Measurements from ENCODE around the gene ENO4.

ENO4 gene

GRCh38 chr10:116825901-116826300 lies 23.4 kb upstream of the ENO4 start:
- no peak for DNase-seq (ENCODE audit: low read depth)
- no peak overlapping the region for H3K4me3 ChIP-seq (ENCODE audit: low read depth, low read length)
- TF ChIP-seq POLR2A (IDR thresholded peaks at IDR 0.05; ENCODE audit: extremely low read depth, insufficient read length): no peak

GRCh38 chr10:116826803-116827202 lies 22.5 kb upstream of the ENO4 start:
- no peak for TF ChIP-seq POLR2A (IDR thresholded peaks at IDR 0.05; ENCODE audit: extremely low read depth, insufficient read length)
- TF ChIP-seq, protein P1, sequence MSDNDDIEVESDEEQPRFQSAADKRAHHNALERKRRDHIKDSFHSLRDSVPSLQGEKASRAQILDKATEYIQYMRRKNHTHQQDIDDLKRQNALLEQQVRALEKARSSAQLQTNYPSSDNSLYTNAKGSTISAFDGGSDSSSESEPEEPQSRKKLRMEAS (IDR thresholded peaks at IDR 0.05; ENCODE audit: low read depth, low read length): no peak
- TF ChIP-seq MYC (IDR thresholded peaks at IDR 0.05; ENCODE audit: low read depth, low read length): no peak
- TF ChIP-seq CTCF (IDR thresholded peaks at IDR 0.05; ENCODE audit: low read depth, low read length): no peak
- no peak overlapping the region for H3K4me3 ChIP-seq (ENCODE audit: low read depth, low read length)
- DNase-seq (ENCODE audit: low read depth): no peak

- TF ChIP-seq, protein P1 (IDR thresholded peaks at IDR 0.05; ENCODE audit: low read depth, low read length): no peak
- TF ChIP-seq CTCF (IDR thresholded peaks at IDR 0.05; ENCODE audit: low read depth, low read length) (no peak), POLR2A (IDR thresholded peaks at IDR 0.05; ENCODE audit: extremely low read depth, insufficient read length) (no peak), MYC (IDR thresholded peaks at IDR 0.05; ENCODE audit: low read depth, low read length) (no peak)
- no peak overlapping the region for H3K4me3 ChIP-seq (ENCODE audit: low read depth, low read length)
- DNase-seq (ENCODE audit: low read depth): no peak
Measured at GRCh38 chr10:116827214-116827671, 22.1 kb upstream of the ENO4 start.

DNA sequence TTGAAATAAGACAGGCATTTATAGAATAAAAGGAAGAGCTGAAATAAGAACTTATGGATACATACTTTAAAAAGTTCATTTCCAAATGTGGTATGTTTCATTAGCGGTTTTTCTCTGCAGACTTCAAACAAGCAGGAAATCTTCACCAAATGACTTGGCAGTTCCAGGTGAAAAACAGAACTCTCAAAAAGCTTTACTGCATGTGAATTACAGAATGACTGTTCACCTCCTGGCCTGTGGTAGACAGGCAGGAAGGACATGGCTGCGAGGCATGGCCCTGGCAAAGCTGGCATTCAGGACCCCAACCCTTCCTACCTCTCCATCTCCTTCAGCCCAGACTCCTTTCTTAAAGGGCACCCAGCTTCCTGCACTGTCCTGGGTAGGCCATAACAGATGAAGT lies 21.2 kb upstream of the ENO4 start:
- no peak for DNase-seq (ENCODE audit: low read depth)
- no peak overlapping the region for H3K4me3 ChIP-seq (ENCODE audit: low read depth, low read length)
- no peak for TF ChIP-seq POLR2A (IDR thresholded peaks at IDR 0.05; ENCODE audit: extremely low read depth, insufficient read length)
- TF ChIP-seq, protein P1 (IDR thresholded peaks at IDR 0.05; ENCODE audit: low read depth, low read length): no peak
- no peak for TF ChIP-seq MYC (IDR thresholded peaks at IDR 0.05; ENCODE audit: low read depth, low read length)

DNA sequence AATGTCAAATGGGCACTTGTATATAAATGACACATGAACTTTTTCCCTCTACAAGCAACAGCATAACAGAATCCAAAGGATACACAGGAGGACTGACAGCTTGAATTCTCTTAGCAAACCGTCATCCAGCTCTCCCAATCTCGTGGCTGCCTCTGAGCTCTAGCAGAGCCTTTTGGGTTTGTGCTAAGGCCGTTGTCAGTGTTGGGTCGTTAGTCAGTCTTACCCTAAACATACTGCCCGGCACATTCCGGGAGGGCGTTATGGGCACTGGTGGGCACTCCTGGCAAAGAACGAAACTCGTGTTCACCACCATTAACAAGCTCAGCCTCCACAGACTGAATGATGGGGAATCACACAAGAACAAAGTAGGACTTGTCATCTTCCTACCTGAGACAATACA lies 19.6 kb upstream of the ENO4 start:
- TF ChIP-seq CTCF (IDR thresholded peaks at IDR 0.05; ENCODE audit: low read depth, low read length) (no peak), POLR2A (IDR thresholded peaks at IDR 0.05; ENCODE audit: extremely low read depth, insufficient read length) (no peak)
- TF ChIP-seq, protein P1 (IDR thresholded peaks at IDR 0.05; ENCODE audit: low read depth, low read length): no peak
- no peak overlapping the region for H3K4me3 ChIP-seq (ENCODE audit: low read depth, low read length)
- no peak for DNase-seq (ENCODE audit: low read depth)

GRCh38 chr10:116831086-116831485 lies 18.2 kb upstream of the ENO4 start:
- no peak for TF ChIP-seq CTCF (IDR thresholded peaks at IDR 0.05; ENCODE audit: low read depth, low read length)
- no peak for TF ChIP-seq POLR2A (IDR thresholded peaks at IDR 0.05; ENCODE audit: extremely low read depth, insufficient read length)
- TF ChIP-seq MYC (IDR thresholded peaks at IDR 0.05; ENCODE audit: low read depth, low read length): no peak
- DNase-seq (ENCODE audit: low read depth): no peak
- H3K4me3 ChIP-seq (ENCODE audit: low read depth, low read length): no peak overlapping the region

- TF ChIP-seq, protein P1 (IDR thresholded peaks at IDR 0.05; ENCODE audit: low read depth, low read length): no peak
- TF ChIP-seq MYC (IDR thresholded peaks at IDR 0.05; ENCODE audit: low read depth, low read length): no peak
- TF ChIP-seq POLR2A (IDR thresholded peaks at IDR 0.05; ENCODE audit: extremely low read depth, insufficient read length): no peak
- TF ChIP-seq CTCF (IDR thresholded peaks at IDR 0.05; ENCODE audit: low read depth, low read length): no peak
- no peak overlapping the region for H3K4me3 ChIP-seq (ENCODE audit: low read depth, low read length)
- no peak for DNase-seq (ENCODE audit: low read depth)
Measured at GRCh38 chr10:116831790-116832189, 17.5 kb upstream of the ENO4 start.
